ENCODE results near the gene KIZ. TPM values are rescaled to one million over a fixed set of nuclear protein-coding genes. Genes with fewer than 3 reads are reported as not detected.

Gene KIZ
- total RNA-seq, 4 donors from 2014 or later: 31.3 to 79.4 (median 50.8) TPM

DNA sequence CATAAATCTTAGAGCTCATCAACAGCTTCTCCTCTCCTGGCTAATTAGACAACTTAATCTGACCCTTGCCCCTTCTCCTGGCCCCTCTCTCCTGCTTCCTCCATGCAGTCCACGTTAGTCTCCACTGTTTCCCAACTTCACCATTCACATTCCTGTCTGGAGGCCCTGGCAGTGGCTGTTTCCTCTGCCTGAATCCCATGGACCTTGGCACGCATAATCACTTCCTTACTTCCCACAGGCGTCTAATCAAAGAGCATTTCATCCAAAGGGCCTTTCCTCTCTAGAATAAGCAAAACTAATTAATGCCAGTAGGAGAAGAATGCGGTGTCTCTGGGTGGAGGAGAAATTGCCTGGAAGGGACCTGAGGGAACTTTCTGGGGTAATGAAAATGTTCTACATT, 160.9 kb downstream of the KIZ start:
- Histone ChIP-seq H3K4me1 (no peaks in the 10 kb centered on the region), H3K4me3 (no peak overlapping the region), H3K36me3 (no peaks in the 10 kb centered on the region), H3K27me3 (no peaks in the 10 kb centered on the region), H3K27ac (no peak overlapping the region), H3K9me3 (no peaks in the 10 kb centered on the region)
- no peak for DNase-seq
- TF ChIP-seq, protein P1, sequence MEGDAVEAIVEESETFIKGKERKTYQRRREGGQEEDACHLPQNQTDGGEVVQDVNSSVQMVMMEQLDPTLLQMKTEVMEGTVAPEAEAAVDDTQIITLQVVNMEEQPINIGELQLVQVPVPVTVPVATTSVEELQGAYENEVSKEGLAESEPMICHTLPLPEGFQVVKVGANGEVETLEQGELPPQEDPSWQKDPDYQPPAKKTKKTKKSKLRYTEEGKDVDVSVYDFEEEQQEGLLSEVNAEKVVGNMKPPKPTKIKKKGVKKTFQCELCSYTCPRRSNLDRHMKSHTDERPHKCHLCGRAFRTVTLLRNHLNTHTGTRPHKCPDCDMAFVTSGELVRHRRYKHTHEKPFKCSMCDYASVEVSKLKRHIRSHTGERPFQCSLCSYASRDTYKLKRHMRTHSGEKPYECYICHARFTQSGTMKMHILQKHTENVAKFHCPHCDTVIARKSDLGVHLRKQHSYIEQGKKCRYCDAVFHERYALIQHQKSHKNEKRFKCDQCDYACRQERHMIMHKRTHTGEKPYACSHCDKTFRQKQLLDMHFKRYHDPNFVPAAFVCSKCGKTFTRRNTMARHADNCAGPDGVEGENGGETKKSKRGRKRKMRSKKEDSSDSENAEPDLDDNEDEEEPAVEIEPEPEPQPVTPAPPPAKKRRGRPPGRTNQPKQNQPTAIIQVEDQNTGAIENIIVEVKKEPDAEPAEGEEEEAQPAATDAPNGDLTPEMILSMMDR (IDR thresholded peaks at IDR 0.05): no peak
- TF ChIP-seq POLR2A (IDR thresholded peaks at IDR 0.05): no peak

GRCh38 chr20:21288587-21289370, 162.9 kb downstream of the KIZ start:
- H3K4me3 ChIP-seq: no peak overlapping the region
- no peaks in the 10 kb centered on the region for H3K27me3 ChIP-seq
- TF ChIP-seq, protein P1 (IDR thresholded peaks at IDR 0.05): no peak
- no peak for TF ChIP-seq POLR2A (IDR thresholded peaks at IDR 0.05)
- H3K4me1 ChIP-seq: no peaks in the 10 kb centered on the region
- no peaks in the 10 kb centered on the region for H3K9me3 ChIP-seq
- no peak overlapping the region for H3K27ac ChIP-seq
- DNase-seq: no peak
- H3K36me3 ChIP-seq: no peaks in the 10 kb centered on the region

DNA sequence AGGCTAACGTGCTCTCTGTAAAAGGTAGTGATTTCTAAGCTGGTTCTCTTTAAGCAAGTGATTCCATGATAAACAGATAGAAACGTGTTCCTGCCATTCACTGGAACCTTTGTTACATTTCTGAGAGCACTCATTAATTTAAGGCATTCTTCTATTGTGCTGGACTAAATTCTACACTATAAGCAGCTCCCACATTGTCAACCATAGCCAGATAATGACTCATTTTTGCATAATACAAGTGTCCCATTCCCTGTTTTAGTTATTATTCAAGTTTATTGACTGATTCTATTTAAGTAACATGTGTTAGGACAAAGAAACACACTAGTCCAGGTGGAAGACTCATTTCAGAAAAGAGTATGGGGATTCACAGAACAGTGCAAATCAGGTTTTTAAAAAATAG, 163.8 kb downstream of the KIZ start:
- Histone ChIP-seq H3K36me3 (no peaks in the 10 kb centered on the region), H3K9me3 (no peaks in the 10 kb centered on the region), H3K4me1 (no peaks in the 10 kb centered on the region), H3K4me3 (no peak overlapping the region), H3K27me3 (no peaks in the 10 kb centered on the region), H3K27ac (no peak overlapping the region)
- DNase-seq: no peak
- TF ChIP-seq, protein P1 (IDR thresholded peaks at IDR 0.05): no peak
- no peak for TF ChIP-seq POLR2A (IDR thresholded peaks at IDR 0.05)

DNA sequence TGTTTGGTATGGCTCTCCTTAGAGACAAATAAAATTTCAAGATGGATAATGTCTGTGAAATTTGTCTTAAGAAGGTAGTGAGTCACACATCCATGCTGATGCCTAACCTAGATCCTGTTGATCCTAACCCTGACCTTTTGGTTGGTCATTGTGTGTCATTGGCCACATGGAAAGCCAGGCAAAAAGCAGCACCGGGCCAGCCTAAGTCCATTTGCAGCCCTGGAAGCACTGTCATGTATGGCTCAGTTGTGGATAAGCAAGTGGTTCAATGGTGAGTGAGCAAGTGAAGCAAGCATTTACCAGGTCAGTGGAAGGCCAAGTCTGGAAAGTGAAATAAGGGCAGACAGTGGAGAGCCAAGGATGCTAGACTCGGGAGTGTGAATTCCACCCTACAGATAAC, 165.1 kb downstream of the KIZ start:
- Histone ChIP-seq H3K27ac (no peak overlapping the region), H3K36me3 (no peaks in the 10 kb centered on the region), H3K27me3 (no peaks in the 10 kb centered on the region), H3K4me3 (no peak overlapping the region), H3K4me1 (no peaks in the 10 kb centered on the region), H3K9me3 (no peaks in the 10 kb centered on the region)
- DNase-seq: no peak
- TF ChIP-seq POLR2A (IDR thresholded peaks at IDR 0.05): no peak
- TF ChIP-seq, protein P1 (IDR thresholded peaks at IDR 0.05): no peak

DNA sequence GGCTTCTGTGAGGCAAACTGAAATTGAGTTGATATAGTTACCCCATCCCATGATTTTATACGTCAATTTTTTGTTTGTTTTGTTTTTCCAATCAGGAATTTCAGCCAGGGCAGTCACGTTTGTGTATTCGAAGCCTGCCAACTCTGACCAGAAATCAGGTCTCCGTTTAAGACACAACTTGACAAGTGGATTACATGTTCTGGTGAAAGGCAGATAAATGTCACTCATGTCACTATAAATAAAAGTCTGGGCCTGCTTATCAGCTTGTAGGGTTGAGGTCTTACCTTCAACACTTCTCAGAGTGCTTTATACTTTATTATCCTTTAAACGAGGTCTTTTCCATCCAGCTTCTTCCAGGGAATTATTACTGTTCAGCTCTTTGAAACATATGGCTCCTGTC, 168.9 kb downstream of the KIZ start:
- Histone ChIP-seq H3K9me3 (no peaks in the 10 kb centered on the region), H3K27ac (no peak overlapping the region), H3K4me1 (no peaks in the 10 kb centered on the region), H3K27me3 (no peaks in the 10 kb centered on the region), H3K4me3 (no peak overlapping the region), H3K36me3 (no peaks in the 10 kb centered on the region)
- no peak for DNase-seq
- no peak for TF ChIP-seq POLR2A (IDR thresholded peaks at IDR 0.05)
- TF ChIP-seq, protein P1 (IDR thresholded peaks at IDR 0.05): no peak

Small RNA genes lying within 50 kb of the gene (small RNA-seq; reads per million reads assigned to genes)
- 0 reads per million in 2 donors for gene RNA5SP477

Other genes with a start within 250 kb of the KIZ start
- gene LINC00237, start 19.7 kb upstream of the KIZ start, total RNA-seq: not detected
- 10 to 100 TPM; 27.3 to 71.0 (median 29.9) TPM for gene XRN2, start 177.2 kb downstream of the KIZ start, total RNA-seq